ENCODE measurements around the gene SPRR4. TPM values are rescaled to one million over a fixed set of nuclear protein-coding genes. Genes with fewer than 3 reads are reported as not detected.

The SPRR4 gene
- total RNA-seq, 1 donor from 2014 or later = not detected

DNA sequence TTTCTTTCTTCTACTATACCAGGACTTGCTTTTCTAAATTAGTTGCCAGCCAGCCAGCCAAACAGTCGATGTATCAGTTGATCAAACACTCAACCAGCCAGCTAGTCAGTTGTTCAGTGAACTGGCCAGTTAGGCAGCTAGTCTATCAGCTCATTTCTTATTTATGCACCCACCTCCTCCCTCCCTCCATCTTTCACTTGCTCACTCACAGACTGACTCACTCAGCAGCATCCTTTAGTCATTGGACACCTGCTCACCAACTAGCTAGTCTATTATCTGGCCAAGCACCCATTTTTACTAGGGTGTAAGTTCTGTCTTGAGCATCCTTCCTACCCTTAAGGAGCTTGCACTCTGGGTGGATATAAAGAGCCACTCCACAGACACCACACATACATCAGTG lies 5.9 kb upstream of the SPRR4 start:
- TF ChIP-seq CTCF (IDR thresholded peaks at IDR 0.05) = no peak
- Histone ChIP-seq H3K27me3 (ENCODE audit: low read depth) (peaks cover 5% of the 10 kb centered on the region), H3K36me3 (no peaks in the 10 kb centered on the region), H3K9me3 (no peaks in the 10 kb centered on the region), H3K4me3 (no peak overlapping the region), H3K4me1 (no peaks in the 10 kb centered on the region), H3K27ac (no peak overlapping the region)
- intact Hi-C loops (cut with DNase I) = no loop called here
- DNase-seq (no peak), ATAC-seq (no peak)

GRCh38 chr1:152965853-152966252 lies 4.6 kb upstream of the SPRR4 start:
- DNase-seq = no peak
- Histone ChIP-seq H3K36me3 (no peaks in the 10 kb centered on the region), H3K9me3 (no peaks in the 10 kb centered on the region), H3K27me3 (ENCODE audit: low read depth) (peaks cover 5% of the 10 kb centered on the region), H3K27ac (no peak overlapping the region), H3K4me3 (no peak overlapping the region), H3K4me1 (no peaks in the 10 kb centered on the region)
- intact Hi-C loops (cut with DNase I) = no loop called here
- peak in 1 of 2 donors; percentile 15 for ATAC-seq
- TF ChIP-seq CTCF (IDR thresholded peaks at IDR 0.05) = no peak

GRCh38 chr1:152967201-152967600 lies 3.2 kb upstream of the SPRR4 start:
- ATAC-seq (no peak), DNase-seq (no peak)
- no peak overlapping the region for H3K27ac ChIP-seq
- no peaks in the 10 kb centered on the region for H3K36me3 ChIP-seq
- intact Hi-C loops (cut with DNase I) = no loop called here
- peaks cover 5% of the 10 kb centered on the region for H3K27me3 ChIP-seq (ENCODE audit: low read depth)
- no peak overlapping the region for H3K4me3 ChIP-seq
- no peak for TF ChIP-seq CTCF (IDR thresholded peaks at IDR 0.05)
- no peaks in the 10 kb centered on the region for H3K9me3 ChIP-seq
- no peaks in the 10 kb centered on the region for H3K4me1 ChIP-seq

GRCh38 chr1:152968248-152968647 lies 2.2 kb upstream of the SPRR4 start:
- no peaks in the 10 kb centered on the region for H3K4me1 ChIP-seq
- H3K36me3 ChIP-seq = no peaks in the 10 kb centered on the region
- H3K27me3 ChIP-seq (ENCODE audit: low read depth) = peaks cover 5% of the 10 kb centered on the region
- no peaks in the 10 kb centered on the region for H3K9me3 ChIP-seq
- DNase-seq (no peak), ATAC-seq (no peak)
- TF ChIP-seq CTCF (IDR thresholded peaks at IDR 0.05) = no peak
- H3K4me3 ChIP-seq = no peak overlapping the region
- intact Hi-C loops (cut with DNase I) = no loop called here
- no peak overlapping the region for H3K27ac ChIP-seq

DNA sequence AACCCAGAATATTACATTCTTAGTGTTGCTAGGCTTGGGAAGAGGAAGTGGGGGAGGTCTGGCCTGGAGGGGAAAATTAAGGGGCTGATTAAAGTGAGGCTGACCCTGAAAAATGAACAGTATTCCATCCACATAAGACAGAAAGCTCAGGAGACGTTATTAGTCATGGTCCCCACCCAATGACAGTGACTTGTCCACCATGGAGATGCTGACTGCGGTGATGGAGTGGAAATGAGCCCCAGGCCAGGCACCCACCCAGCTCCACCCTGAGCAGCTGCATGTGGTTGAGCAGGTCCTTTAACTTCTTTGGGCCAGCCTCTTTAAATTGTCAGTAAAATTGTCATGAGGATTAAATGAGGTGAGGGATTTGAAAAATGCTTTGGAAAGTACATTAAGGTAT lies 1.4 kb upstream of the SPRR4 start:
- no peak for TF ChIP-seq CTCF (IDR thresholded peaks at IDR 0.05)
- intact Hi-C loops (cut with DNase I) = no loop called here
- Histone ChIP-seq H3K4me3 (no peak overlapping the region), H3K36me3 (no peaks in the 10 kb centered on the region), H3K27ac (no peak overlapping the region), H3K4me1 (no peaks in the 10 kb centered on the region), H3K9me3 (no peaks in the 10 kb centered on the region), H3K27me3 (ENCODE audit: low read depth) (peaks cover 5% of the 10 kb centered on the region)
- ATAC-seq = no peak
- no peak for DNase-seq

Data from lower lobe of right lung (tissue), 2 donors.